Naive thymus-derived CD8-positive, alpha-beta T cell (primary cell): ENCODE results near the gene MYLK. TPM values are rescaled to one million over a fixed set of nuclear protein-coding genes. Genes with fewer than 3 reads are reported as not detected.

Experiments
- ATAC-seq, 2 donors: fragments of 150-1000 bp; cut with Tn5 transposase in 1 of 2; sonication (Bioruptor Pico), chemical (Tn5 transposase) in 1 of 2; 1 replicate in 1 of 2; 2 replicates in 1 of 2; pipeline ENCODE4 v1.10.0; 2021; ENCODE audit warnings: mild to moderate bottlenecking in 2 of 2, moderate library complexity in 2 of 2
- POLR2A ChIA-PET: fragments of 350-600 bp; sonication (Branson Sonifier 250); formaldehyde crosslinking; loops from one replicate; lab custom pipeline; 2021; ENCODE audit warnings: antibody characterized with exemption; lab: Charles Lee
- DNase-seq, 10 donors: peaks; one replicate each; pipeline versions ENCODE4 v3.0.0 to v3.0.0-alpha.2; 2020 to 2022
- H3K27ac Mint-ChIP-seq, 10 donors: one replicate each; pipeline ENCODE4 v1.8.0; 2020 to 2022; ENCODE audit warnings: mild to moderate bottlenecking in 10 of 10, mixed read lengths in 10 of 10, moderate library complexity in 4 of 10, inconsistent platforms in 1 of 10
- H3K27me3 Mint-ChIP-seq, 5 donors: one replicate each; pipeline ENCODE4 v1.8.0; 2021 to 2022; ENCODE audit warnings: mixed read lengths in 5 of 5
- H3K36me3 Mint-ChIP-seq, 3 donors: one replicate each; pipeline ENCODE4 v1.8.0; 2020 to 2022; ENCODE audit warnings: mixed read lengths in 3 of 3, mild to moderate bottlenecking in 2 of 3, inconsistent platforms in 1 of 3
- H3K4me1 Mint-ChIP-seq, 4 donors: one replicate each; pipeline ENCODE4 v1.8.0; 2021 to 2022; ENCODE audit warnings: mixed read lengths in 4 of 4
- H3K4me3 Mint-ChIP-seq, 10 donors: one replicate each; pipeline ENCODE4 v1.8.0; 2020 to 2022; ENCODE audit warnings: mild to moderate bottlenecking in 10 of 10, mixed read lengths in 10 of 10, moderate library complexity in 6 of 10, inconsistent platforms in 1 of 10
- H3K9me3 Mint-ChIP-seq, 9 donors: one replicate each; pipeline ENCODE4 v1.8.0; 2020 to 2022; ENCODE audit warnings: mixed read lengths in 9 of 9, mild to moderate bottlenecking in 3 of 9, inconsistent platforms in 1 of 9, moderate library complexity in 1 of 9
- polyA plus RNA-seq, 3 donors: library from polyadenylated mRNA; unstranded; fragments of 300-500 nt; fragmentation: Illumina TruSeq; gene quantifications; one replicate each; pipeline ENCODE4 v1.2.3, GENCODE V29; 2021
- total RNA-seq, 8 experiments: library from RNA in 2 of 8; stranded (reverse) in 2 of 8; gene quantifications; one replicate each; pipeline ENCODE4 v1.2.3 and lab custom pipeline; 2021 to 2026

Gene MYLK
- total and polyA plus RNA-seq, 5 experiments from 2014 or later = 0.02 to 0.16 (median 0.10) TPM; not detected in 2

GRCh38 chr3:123668906-123669305 is 215.2 kb downstream of the MYLK start:
- H3K27me3 Mint-ChIP-seq = peaks cover 3 to 27% (median 13%) of the 10 kb centered on the region in 5 donors
- H3K36me3 Mint-ChIP-seq = no peaks in the 10 kb centered on the region
- DNase-seq (peak in 1 of 10 donors; percentile 41), ATAC-seq (no peak)
- H3K4me3 Mint-ChIP-seq = no peak overlapping the region
- peaks cover 3 to 18% (median 5%) of the 10 kb centered on the region in 4 donors for H3K4me1 Mint-ChIP-seq
- POLR2A ChIA-PET = no interaction called here
- peaks cover 0 to 2% (median 0%) of the 10 kb centered on the region in 9 donors for H3K9me3 Mint-ChIP-seq
- H3K27ac Mint-ChIP-seq = no peak overlapping the region

- POLR2A ChIA-PET = no interaction called here
- Mint-ChIP-seq H3K36me3 (no peaks in the 10 kb centered on the region), H3K4me3 (peak overlapping the region in 1 of 10 donors; percentile 3), H3K27me3 (peaks cover 7 to 32% (median 21%) of the 10 kb centered on the region in 5 donors), H3K9me3 (peaks cover 0 to 2% (median 0%) of the 10 kb centered on the region in 9 donors), H3K4me1 (peaks cover 3 to 18% (median 5%) of the 10 kb centered on the region in 4 donors), H3K27ac (peak overlapping the region in 1 of 10 donors; percentile 15)
- DNase-seq = no peak
- no peak for ATAC-seq
These were observed 216.3 kb downstream of the MYLK start for GRCh38 chr3:123667784-123668183.

DNA sequence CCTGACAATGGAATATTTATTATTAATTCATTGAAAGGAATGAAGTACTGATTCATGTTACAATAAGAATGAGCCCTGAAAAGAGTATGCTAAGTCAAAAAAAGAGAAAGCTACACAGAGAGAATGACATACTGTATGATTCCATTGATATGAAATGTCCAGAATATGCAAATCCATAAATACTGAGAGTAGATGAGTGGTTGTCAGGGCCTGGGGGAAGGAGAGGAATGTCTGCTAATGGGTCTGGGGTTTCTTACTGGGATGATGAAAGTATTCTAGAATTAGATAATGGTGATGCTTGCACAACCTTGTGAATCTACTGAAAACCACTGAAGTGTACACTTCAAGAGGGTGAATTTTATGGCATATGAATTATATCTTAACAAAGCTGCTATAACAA is 219.4 kb downstream of the MYLK start:
- H3K4me1 Mint-ChIP-seq = peaks cover 3 to 18% (median 5%) of the 10 kb centered on the region in 4 donors

DNA sequence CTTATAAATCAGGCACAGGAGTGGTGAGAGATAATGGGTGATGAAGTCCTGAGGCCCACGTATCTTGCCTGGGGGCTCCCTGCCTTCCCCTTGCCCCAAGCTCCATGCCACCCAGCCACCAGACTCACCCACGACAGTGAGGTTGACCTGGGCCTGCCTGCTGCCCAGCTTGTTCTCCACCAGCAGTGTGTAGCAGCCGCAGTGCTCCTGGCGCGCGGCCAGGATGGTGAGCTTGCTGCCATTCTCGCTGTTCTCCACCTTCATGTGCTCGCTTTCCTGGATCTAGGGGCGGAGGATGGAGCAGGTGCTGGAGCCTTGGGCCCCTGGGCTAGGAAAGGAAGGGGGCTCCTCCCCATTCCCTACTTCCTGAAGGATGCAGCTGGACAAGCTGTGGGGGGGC is 220.2 kb downstream of the MYLK start:
- H3K36me3 Mint-ChIP-seq = no peaks in the 10 kb centered on the region
- POLR2A ChIA-PET = no interaction called here
- no peaks in the 10 kb centered on the region for H3K9me3 Mint-ChIP-seq
- DNase-seq (no peak), ATAC-seq (no peak)
- peaks cover 3 to 18% (median 5%) of the 10 kb centered on the region in 4 donors for H3K4me1 Mint-ChIP-seq
- H3K4me3 Mint-ChIP-seq = no peak overlapping the region
- H3K27me3 Mint-ChIP-seq = peaks cover 8 to 19% (median 12%) of the 10 kb centered on the region in 5 donors
- H3K27ac Mint-ChIP-seq = no peak overlapping the region

More for the DNA sequence above, 219.4 kb downstream of the MYLK start:
- ATAC-seq = no peak
- Mint-ChIP-seq H3K9me3 (peaks cover 0 to 2% (median 0%) of the 10 kb centered on the region in 9 donors), H3K36me3 (no peaks in the 10 kb centered on the region), H3K27ac (no peak overlapping the region), H3K27me3 (peaks cover 8 to 19% (median 12%) of the 10 kb centered on the region in 5 donors), H3K4me3 (no peak overlapping the region)
- POLR2A ChIA-PET = no interaction called here
- no peak for DNase-seq

DNA sequence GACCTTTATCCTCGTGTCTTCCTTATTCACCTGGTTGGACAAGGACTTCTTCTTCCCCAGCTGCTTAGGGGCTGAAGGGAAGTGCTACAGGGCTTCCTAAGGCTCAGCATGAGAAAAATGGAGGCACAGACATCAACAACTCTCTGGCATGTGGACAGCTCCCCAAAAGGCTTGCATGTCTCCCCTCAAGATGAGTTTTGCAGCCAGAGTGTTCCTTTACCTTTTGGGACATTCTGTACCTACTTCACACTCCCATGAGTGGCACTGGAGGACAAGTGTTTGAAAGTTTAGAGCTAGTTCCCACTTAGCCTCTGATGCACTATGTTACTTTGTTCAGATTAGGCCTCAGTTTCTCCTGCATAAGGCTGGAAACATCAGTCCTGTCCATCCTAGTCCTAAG is 222.2 kb downstream of the MYLK start:
- POLR2A ChIA-PET = no interaction called here
- ATAC-seq (no peak), DNase-seq (peak in 1 of 10 donors; percentile 38)
- Mint-ChIP-seq H3K36me3 (peaks cover 0 to 7% (median 3%) of the 10 kb centered on the region in 3 donors), H3K4me1 (peaks cover 0 to 2% (median under 1%) of the 10 kb centered on the region in 4 donors), H3K27ac (no peak overlapping the region), H3K9me3 (peaks cover 0 to 8% (median 0%) of the 10 kb centered on the region in 9 donors), H3K4me3 (no peak overlapping the region), H3K27me3 (peaks cover 7 to 19% (median 12%) of the 10 kb centered on the region in 5 donors)

DNA sequence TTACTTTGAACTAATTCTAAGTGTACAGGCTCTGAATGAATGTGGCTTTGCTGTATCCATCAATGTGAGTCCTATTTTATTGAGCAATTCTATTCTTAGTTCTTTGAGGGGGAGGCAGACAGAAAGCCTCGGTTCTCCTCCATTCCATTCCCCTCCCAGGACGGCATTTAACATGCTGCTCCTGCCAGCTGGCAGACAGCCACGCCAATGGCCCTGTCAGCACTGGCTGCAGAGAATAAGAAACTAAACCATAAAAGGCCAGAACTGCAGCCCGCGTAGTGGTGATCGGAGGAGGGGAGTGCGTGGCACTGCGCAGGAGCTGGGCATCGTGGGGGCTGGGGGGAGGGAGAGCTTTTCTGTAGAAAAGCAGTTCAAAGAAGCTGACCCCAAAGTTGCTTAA is 223.2 kb downstream of the MYLK start:
- POLR2A ChIA-PET = no interaction called here
- DNase-seq (no peak), ATAC-seq (no peak)
- Mint-ChIP-seq H3K36me3 (peaks cover 0 to 16% (median 6%) of the 10 kb centered on the region in 3 donors), H3K4me3 (no peak overlapping the region), H3K27me3 (peaks cover 7 to 19% (median 10%) of the 10 kb centered on the region in 5 donors), H3K27ac (no peak overlapping the region), H3K9me3 (peaks cover 0 to 12% (median 0%) of the 10 kb centered on the region in 9 donors), H3K4me1 (no peaks in the 10 kb centered on the region)

DNA sequence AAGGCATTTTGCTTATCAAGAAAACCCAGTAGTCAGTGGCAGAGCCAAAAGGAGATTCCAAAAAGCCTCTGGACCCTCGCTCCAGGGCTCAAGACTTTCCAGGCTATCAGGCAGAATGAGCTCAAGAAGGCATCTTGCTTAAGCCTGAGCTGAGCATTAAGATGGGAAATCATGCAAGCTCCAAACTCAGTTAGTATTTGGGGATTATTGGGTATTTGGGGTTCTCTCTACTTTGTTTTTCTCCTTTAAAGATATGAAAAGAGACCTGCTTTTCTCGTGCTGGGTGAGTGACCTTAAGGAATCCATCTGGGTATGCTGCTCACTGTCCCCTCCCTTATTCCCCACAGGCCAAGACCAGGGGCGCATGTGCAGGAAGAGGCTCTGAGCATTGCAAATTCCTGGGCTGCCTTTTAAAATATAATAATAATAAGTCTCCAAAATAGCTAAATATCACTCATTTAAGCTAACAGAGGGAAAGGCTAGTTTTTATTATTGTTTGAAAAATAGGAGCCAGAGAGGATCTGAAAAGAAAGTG is 223.9 kb downstream of the MYLK start:
- POLR2A ChIA-PET = no interaction called here
- peaks cover 0 to 16% (median 6%) of the 10 kb centered on the region in 3 donors for H3K36me3 Mint-ChIP-seq
- H3K27me3 Mint-ChIP-seq = peaks cover 4 to 19% (median 10%) of the 10 kb centered on the region in 5 donors
- ATAC-seq = no peak
- H3K27ac Mint-ChIP-seq = no peak overlapping the region
- H3K4me1 Mint-ChIP-seq = no peaks in the 10 kb centered on the region
- H3K9me3 Mint-ChIP-seq = peaks cover 0 to 12% (median 0%) of the 10 kb centered on the region in 9 donors
- H3K4me3 Mint-ChIP-seq = no peak overlapping the region
- no peak for DNase-seq

- H3K27me3 Mint-ChIP-seq = peaks cover 4 to 14% (median 10%) of the 10 kb centered on the region in 5 donors
- POLR2A ChIA-PET = no interaction called here
- H3K9me3 Mint-ChIP-seq = peaks cover 0 to 12% (median 0%) of the 10 kb centered on the region in 9 donors
- H3K4me1 Mint-ChIP-seq = no peaks in the 10 kb centered on the region
- ATAC-seq = no peak
- no peak overlapping the region for H3K4me3 Mint-ChIP-seq
- DNase-seq = no peak
- no peak overlapping the region for H3K27ac Mint-ChIP-seq
- peaks cover 0 to 16% (median 6%) of the 10 kb centered on the region in 3 donors for H3K36me3 Mint-ChIP-seq
These were observed 225.3 kb downstream of the MYLK start for GRCh38 chr3:123658852-123659206.

DNA sequence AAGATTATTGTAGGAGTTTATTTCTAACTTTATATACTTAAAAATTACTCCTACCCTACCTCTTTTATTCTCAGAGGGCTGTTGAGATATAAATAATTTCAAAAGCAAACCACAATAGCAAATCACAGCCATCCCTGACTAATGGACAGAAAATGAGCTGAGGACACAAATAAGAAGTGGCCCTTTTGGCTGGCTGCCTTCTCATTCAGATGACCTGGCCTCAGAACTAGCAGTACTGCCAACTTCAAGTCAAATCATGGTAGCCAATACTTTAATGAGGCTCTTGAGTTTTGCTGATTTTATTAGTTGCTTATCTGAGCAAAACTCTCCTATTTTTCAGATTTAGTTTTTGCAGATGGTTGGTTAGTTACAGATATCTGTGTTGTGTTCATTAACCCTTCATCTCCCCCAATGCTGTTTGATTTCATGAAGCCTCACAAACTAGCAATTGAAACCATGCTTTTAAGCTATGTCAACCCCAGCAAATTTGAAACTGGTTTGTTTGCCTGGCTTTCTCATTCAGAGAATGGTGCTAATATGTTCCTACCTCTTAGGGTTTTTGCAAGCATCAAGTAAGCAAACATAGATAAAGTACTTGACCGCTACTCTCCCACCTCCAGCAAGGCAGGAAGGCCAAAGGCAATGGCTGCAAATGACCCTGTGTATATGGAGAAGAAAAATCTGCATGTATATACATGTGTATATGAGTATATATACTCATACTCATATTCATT is 225.8 kb downstream of the MYLK start:
- H3K36me3 Mint-ChIP-seq = peaks cover 0 to 16% (median 6%) of the 10 kb centered on the region in 3 donors
- DNase-seq (no peak), ATAC-seq (no peak)
- peaks cover 3 to 12% (median 7%) of the 10 kb centered on the region in 5 donors for H3K27me3 Mint-ChIP-seq
- POLR2A ChIA-PET = no interaction called here
- no peak overlapping the region for H3K4me3 Mint-ChIP-seq
- H3K4me1 Mint-ChIP-seq = no peaks in the 10 kb centered on the region
- peaks cover 0 to 12% (median 0%) of the 10 kb centered on the region in 9 donors for H3K9me3 Mint-ChIP-seq
- H3K27ac Mint-ChIP-seq = no peak overlapping the region

DNA sequence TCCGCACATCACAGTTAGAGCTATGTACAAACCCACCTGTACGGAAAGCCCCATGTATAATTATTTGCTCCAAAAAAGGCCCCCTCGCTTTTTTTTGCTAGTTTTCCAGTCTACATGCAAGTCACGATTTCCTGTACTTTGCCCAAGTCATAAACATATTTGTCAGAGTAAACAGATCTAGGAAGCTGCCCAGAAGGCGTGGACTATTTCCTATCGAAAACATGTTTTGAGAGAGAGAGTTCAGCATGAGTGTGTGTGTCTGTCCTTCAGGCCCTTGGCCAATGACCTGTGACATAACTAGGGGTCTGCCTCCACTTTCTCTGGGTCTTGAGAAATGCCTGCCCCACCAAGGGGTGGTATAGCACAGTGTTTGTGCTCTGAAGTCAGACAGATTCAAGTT is 226.6 kb downstream of the MYLK start:
- no peak overlapping the region for H3K27ac Mint-ChIP-seq
- DNase-seq = no peak
- H3K4me3 Mint-ChIP-seq = no peak overlapping the region
- no peak for ATAC-seq
- no peaks in the 10 kb centered on the region for H3K4me1 Mint-ChIP-seq
- POLR2A ChIA-PET = no interaction called here
- H3K27me3 Mint-ChIP-seq = peaks cover 0 to 8% (median 0%) of the 10 kb centered on the region in 5 donors
- peaks cover 0 to 16% (median 6%) of the 10 kb centered on the region in 3 donors for H3K36me3 Mint-ChIP-seq
- H3K9me3 Mint-ChIP-seq = peaks cover 0 to 12% (median 0%) of the 10 kb centered on the region in 9 donors

DNA sequence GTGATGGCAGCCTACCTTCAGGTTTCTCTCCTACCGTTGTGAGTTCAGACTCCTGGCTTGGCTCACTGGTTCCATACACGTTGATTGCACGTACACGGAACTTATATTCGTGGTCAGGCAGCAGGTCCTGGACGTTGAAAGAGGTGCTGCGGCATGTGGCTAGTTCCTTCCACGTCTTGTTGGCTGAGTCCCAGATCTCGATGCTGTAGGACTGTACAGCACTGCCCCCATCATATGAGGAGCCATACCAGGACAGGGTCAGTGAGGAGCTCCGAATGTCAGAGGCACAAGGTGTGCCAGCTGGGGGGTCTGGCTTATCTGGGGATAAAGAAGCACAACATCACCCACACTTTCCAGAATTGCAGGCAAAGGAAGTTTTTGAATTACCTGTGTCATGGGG is 227.0 kb downstream of the MYLK start:
- Mint-ChIP-seq H3K27ac (no peak overlapping the region), H3K4me1 (no peaks in the 10 kb centered on the region), H3K36me3 (peaks cover 0 to 16% (median 6%) of the 10 kb centered on the region in 3 donors), H3K9me3 (peaks cover 0 to 12% (median 0%) of the 10 kb centered on the region in 9 donors), H3K27me3 (peaks cover 0 to 8% (median 0%) of the 10 kb centered on the region in 5 donors), H3K4me3 (no peak overlapping the region)
- no peak for DNase-seq
- no peak for ATAC-seq
- POLR2A ChIA-PET = no interaction called here

DNA sequence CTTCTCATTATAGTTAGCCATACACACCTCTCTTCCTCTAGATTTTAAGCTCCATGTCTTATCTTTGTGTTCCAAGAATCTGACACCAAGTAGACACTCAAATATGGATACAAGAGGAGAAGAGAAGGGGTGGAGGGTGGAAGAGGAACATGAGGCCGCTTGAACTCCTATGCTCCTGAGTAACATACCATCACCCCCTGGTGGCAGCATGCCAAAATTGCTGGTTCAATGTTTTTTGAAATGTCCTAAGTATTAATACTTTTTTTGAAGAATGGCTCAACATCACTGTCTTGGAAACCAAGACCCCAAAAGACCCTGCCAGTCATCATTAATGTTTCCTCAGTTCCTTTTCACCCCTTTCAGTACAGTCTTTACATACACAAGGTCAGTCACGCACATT is 227.4 kb downstream of the MYLK start:
- Mint-ChIP-seq H3K4me1 (no peaks in the 10 kb centered on the region), H3K9me3 (peaks cover 0 to 12% (median 0%) of the 10 kb centered on the region in 9 donors), H3K36me3 (peaks cover 0 to 16% (median 6%) of the 10 kb centered on the region in 3 donors), H3K4me3 (no peak overlapping the region), H3K27me3 (peaks cover 0 to 7% (median 0%) of the 10 kb centered on the region in 5 donors), H3K27ac (no peak overlapping the region)
- no peak for DNase-seq
- no peak for ATAC-seq
- POLR2A ChIA-PET = no interaction called here

- no peak overlapping the region for H3K27ac Mint-ChIP-seq
- POLR2A ChIA-PET = no interaction called here
- peaks cover 0 to 12% (median 0%) of the 10 kb centered on the region in 9 donors for H3K9me3 Mint-ChIP-seq
- peaks cover 0 to 3% (median 0%) of the 10 kb centered on the region in 5 donors for H3K27me3 Mint-ChIP-seq
- no peak overlapping the region for H3K4me3 Mint-ChIP-seq
- H3K36me3 Mint-ChIP-seq = peaks cover 0 to 16% (median 6%) of the 10 kb centered on the region in 3 donors
- DNase-seq = no peak
- H3K4me1 Mint-ChIP-seq = no peaks in the 10 kb centered on the region
- ATAC-seq = no peak
These were observed 227.9 kb downstream of the MYLK start for GRCh38 chr3:123656274-123656673.
